ENCODE measurements around the gene MRPL36.
A peak's percentile ranks its signal among the peaks of the same experiment; 100 is the strongest.

Gene MRPL36

DNA sequence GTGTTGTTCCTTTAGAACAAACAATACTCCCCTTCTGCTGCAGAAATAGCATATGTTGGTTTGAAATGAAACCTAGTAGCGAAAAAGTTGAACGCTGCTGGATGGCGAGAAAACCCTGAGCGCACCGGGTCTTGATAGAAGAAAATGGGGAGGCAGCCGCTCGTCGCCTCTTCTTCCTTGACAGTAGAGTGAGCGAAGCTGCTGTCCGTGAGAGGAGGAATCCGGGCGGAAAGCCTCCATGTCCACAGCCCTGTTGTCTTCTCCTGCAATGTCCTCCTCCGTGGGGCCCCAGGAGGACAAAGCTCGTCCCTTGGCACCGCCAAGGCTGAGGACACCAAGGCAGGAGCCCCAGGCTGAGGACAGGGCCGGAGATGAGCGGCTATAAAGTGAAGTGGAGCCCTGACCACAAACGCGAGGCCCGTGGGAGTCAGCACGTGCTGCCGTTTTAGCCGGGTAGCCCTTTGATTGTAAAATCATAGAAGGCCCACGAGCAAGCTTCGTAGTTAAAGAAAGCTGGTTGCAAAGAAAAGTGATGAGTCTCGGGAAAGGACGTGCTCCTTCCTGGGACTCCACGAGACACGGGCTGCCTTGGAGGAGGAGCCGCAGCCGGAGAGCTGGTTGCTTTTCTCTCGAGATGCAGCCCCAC lies 35.6 kb downstream of the MRPL36 start:
- no peaks in the 10 kb centered on the region for H3K36me3 ChIP-seq (ENCODE audit: insufficient read depth, low read length)
- no peak overlapping the region for H3K9ac ChIP-seq (ENCODE audit: insufficient read length)
- TF ChIP-seq POLR2AphosphoS5 (IDR thresholded peaks at IDR 0.05; ENCODE audit: borderline replicate concordance, low read depth, low read length) (no peak), EZH2 (IDR thresholded peaks at IDR 0.05) (no peak)
- DNase-seq (ENCODE audit: low read depth, low spot score): no peak
- H3K9me3 ChIP-seq (ENCODE audit: low read depth, low read length): no peaks in the 10 kb centered on the region
- no peak overlapping the region for H3K27ac ChIP-seq
- no peak overlapping the region for H3K4me3 ChIP-seq

DNA sequence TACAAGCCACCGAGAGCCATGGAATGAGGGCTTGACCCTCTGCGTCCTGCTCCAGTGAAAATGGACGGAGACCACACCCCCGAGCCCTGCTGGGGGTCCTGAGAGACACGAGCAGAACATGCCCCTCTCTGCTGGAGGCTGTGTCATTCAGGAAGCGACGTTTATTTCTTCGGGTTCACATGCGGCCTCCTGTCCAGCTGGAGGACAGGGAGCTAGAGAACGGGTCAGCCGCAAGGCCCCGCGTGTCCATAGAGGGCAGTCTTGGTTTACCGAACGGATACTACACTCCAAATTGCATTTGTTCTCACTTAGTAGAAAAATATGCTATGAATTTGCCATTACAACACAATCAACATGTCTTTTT lies 36.1 kb downstream of the MRPL36 start:
- TF ChIP-seq EZH2 (IDR thresholded peaks at IDR 0.05) (peak; percentile 34), FOXP2 (optimal IDR thresholded peaks at IDR 0.05; ENCODE audit: control extremely low read depth, extremely low read length, insufficient read depth) (no peak)
- Histone ChIP-seq H3K36me3 (ENCODE audit: insufficient read depth, low read length) (no peaks in the 10 kb centered on the region), H3K4me3 (no peak overlapping the region), H3K9me3 (ENCODE audit: low read depth, low read length) (no peaks in the 10 kb centered on the region), H3K9ac (ENCODE audit: insufficient read length) (no peak overlapping the region), H3K27ac (no peak overlapping the region)
- DNase-seq (ENCODE audit: low read depth, low spot score): no peak

- no peak for TF ChIP-seq FOXP2 (optimal IDR thresholded peaks at IDR 0.05; ENCODE audit: control extremely low read depth, extremely low read length, insufficient read depth)
- TF ChIP-seq EZH2 (IDR thresholded peaks at IDR 0.05): no peak
- no peak for TF ChIP-seq POLR2AphosphoS5 (IDR thresholded peaks at IDR 0.05; ENCODE audit: borderline replicate concordance, low read depth, low read length)
- no peaks in the 10 kb centered on the region for H3K36me3 ChIP-seq (ENCODE audit: insufficient read depth, low read length)
- no peak overlapping the region for H3K9ac ChIP-seq (ENCODE audit: insufficient read length)
- H3K27ac ChIP-seq: no peak overlapping the region
- H3K9me3 ChIP-seq (ENCODE audit: low read depth, low read length): no peaks in the 10 kb centered on the region
- no peak overlapping the region for H3K4me3 ChIP-seq
- DNase-seq (ENCODE audit: low read depth, low spot score): no peak
Measured at GRCh38 chr5:1762883-1763547, 36.6 kb downstream of the MRPL36 start.

DNA sequence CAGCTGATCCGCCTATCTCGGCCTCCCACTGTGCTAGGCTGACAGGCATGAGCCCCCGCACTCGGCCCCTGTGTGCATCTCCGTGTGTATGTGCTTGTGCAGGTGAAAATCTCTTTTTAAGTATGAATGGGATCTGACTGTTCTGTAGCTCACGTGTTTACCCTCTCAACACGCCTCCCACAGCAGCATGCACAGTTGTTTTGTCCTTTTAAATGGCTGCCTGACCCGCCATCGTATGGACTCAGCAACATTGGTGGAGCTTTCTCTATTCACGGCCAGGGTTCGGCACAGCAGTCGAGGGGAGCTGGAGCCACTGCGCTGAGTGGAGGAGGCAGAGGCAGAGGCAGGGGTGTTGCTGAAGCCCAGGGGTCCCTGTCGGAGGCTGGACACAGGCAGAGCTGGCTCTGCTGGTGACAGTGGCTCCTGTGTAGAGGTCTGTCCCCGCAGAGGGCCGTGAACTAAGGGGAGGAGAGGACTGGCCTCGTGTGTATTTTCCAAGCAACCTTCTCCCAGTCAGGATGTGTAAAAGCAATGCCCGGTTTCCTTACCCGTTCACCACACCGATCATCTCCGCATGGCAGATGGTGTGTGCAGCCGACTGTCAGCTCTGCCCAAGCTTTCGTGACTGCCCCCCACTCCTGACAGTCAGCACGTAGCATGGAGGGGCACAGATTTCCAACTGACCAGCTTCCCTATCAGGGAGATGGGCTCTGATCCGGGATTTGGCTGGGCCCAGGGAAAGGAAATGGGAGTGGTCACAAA lies 37.3 kb downstream of the MRPL36 start:
- TF ChIP-seq POLR2AphosphoS5 (IDR thresholded peaks at IDR 0.05; ENCODE audit: borderline replicate concordance, low read depth, low read length): no peak
- DNase-seq (ENCODE audit: low read depth, low spot score): no peak
- H3K36me3 ChIP-seq (ENCODE audit: insufficient read depth, low read length): no peaks in the 10 kb centered on the region
- no peaks in the 10 kb centered on the region for H3K9me3 ChIP-seq (ENCODE audit: low read depth, low read length)
- H3K4me3 ChIP-seq: no peak overlapping the region
- H3K9ac ChIP-seq (ENCODE audit: insufficient read length): no peak overlapping the region
- H3K27ac ChIP-seq: no peak overlapping the region

DNA sequence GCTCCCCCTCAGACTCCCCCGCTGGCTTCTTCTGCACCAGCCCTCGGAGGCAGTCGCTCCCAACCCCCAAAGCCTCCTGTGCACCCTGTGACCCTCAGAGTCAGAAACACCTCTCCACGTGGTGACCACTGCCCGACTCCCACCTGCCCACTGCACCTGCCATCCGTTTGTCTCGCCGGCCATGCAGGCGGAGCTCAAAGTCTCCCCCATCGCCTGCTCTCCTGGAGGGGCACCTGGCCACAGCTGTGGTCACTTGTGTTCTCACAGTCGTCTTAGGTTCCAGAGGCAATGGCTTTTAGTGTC lies 38.2 kb downstream of the MRPL36 start:
- Histone ChIP-seq H3K27ac (no peak overlapping the region), H3K36me3 (ENCODE audit: insufficient read depth, low read length) (no peaks in the 10 kb centered on the region), H3K4me3 (no peak overlapping the region), H3K9me3 (ENCODE audit: low read depth, low read length) (no peaks in the 10 kb centered on the region), H3K9ac (ENCODE audit: insufficient read length) (no peak overlapping the region)
- no peak for DNase-seq (ENCODE audit: low read depth, low spot score)
- no peak for TF ChIP-seq EZH2 (IDR thresholded peaks at IDR 0.05)
- no peak for TF ChIP-seq FOXP2 (optimal IDR thresholded peaks at IDR 0.05; ENCODE audit: control extremely low read depth, extremely low read length, insufficient read depth)
- TF ChIP-seq POLR2AphosphoS5 (IDR thresholded peaks at IDR 0.05; ENCODE audit: borderline replicate concordance, low read depth, low read length): no peak

- Histone ChIP-seq H3K9me3 (ENCODE audit: low read depth, low read length) (no peaks in the 10 kb centered on the region), H3K36me3 (ENCODE audit: insufficient read depth, low read length) (no peaks in the 10 kb centered on the region), H3K27ac (no peak overlapping the region), H3K9ac (ENCODE audit: insufficient read length) (no peak overlapping the region), H3K4me3 (no peak overlapping the region)
- no peak for DNase-seq (ENCODE audit: low read depth, low spot score)
- no peak for TF ChIP-seq EZH2 (IDR thresholded peaks at IDR 0.05)
- no peak for TF ChIP-seq POLR2AphosphoS5 (IDR thresholded peaks at IDR 0.05; ENCODE audit: borderline replicate concordance, low read depth, low read length)
- TF ChIP-seq FOXP2 (optimal IDR thresholded peaks at IDR 0.05; ENCODE audit: control extremely low read depth, extremely low read length, insufficient read depth): no peak
Measured at GRCh38 chr5:1760656-1761452, 38.8 kb downstream of the MRPL36 start.

DNA sequence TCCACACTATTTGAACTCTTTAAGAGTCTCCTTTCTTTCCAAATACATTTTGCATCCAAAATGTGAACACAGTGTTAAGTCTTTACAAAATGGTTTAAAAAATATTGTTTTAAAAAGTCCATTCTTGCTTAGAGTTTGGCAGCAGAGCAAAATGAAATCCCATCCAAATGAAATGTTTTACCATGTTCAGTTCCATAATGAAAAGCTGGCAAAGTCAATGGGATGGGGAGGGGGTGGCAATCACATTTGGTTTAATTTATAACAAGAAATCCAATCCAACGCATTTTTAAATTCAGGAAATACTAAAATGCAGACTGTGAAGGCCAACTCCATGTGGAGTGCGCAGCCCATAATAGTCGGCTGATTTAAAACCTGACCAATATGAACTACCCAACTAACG lies 39.4 kb downstream of the MRPL36 start:
- DNase-seq (ENCODE audit: low read depth, low spot score): no peak
- H3K9ac ChIP-seq (ENCODE audit: insufficient read length): no peak overlapping the region
- H3K36me3 ChIP-seq (ENCODE audit: insufficient read depth, low read length): no peaks in the 10 kb centered on the region
- H3K4me3 ChIP-seq: no peak overlapping the region
- H3K9me3 ChIP-seq (ENCODE audit: low read depth, low read length): no peaks in the 10 kb centered on the region
- no peak overlapping the region for H3K27ac ChIP-seq
- TF ChIP-seq EZH2 (IDR thresholded peaks at IDR 0.05) (no peak), FOXP2 (optimal IDR thresholded peaks at IDR 0.05; ENCODE audit: control extremely low read depth, extremely low read length, insufficient read depth) (no peak), POLR2AphosphoS5 (IDR thresholded peaks at IDR 0.05; ENCODE audit: borderline replicate concordance, low read depth, low read length) (no peak)

GRCh38 chr5:1759378-1759970 lies 40.2 kb downstream of the MRPL36 start:
- no peak for DNase-seq (ENCODE audit: low read depth, low spot score)
- Histone ChIP-seq H3K4me3 (no peak overlapping the region), H3K9me3 (ENCODE audit: low read depth, low read length) (no peaks in the 10 kb centered on the region), H3K9ac (ENCODE audit: insufficient read length) (no peak overlapping the region), H3K27ac (no peak overlapping the region), H3K36me3 (ENCODE audit: insufficient read depth, low read length) (no peaks in the 10 kb centered on the region)
- TF ChIP-seq POLR2AphosphoS5 (IDR thresholded peaks at IDR 0.05; ENCODE audit: borderline replicate concordance, low read depth, low read length) (no peak), FOXP2 (optimal IDR thresholded peaks at IDR 0.05; ENCODE audit: control extremely low read depth, extremely low read length, insufficient read depth) (no peak), EZH2 (IDR thresholded peaks at IDR 0.05) (no peak)

Data from SK-N-MC (cell line).